Loucy (cell line): ENCODE data around the gene DIRAS1.

ENCODE experiments used
- H2AFZ ChIP-seq: fragments of 200-600 bp; sonication (generic); 2 replicates; pipeline ENCODE4 v1.6.0; 2016; ENCODE audit warnings: antibody characterized with exemption, mild to moderate bottlenecking, low read length, moderate library complexity
- H3F3A ChIP-seq: fragments of 200-600 bp; 2 replicates; pipeline ENCODE4 v1.6.0; 2016; ENCODE audit warnings: antibody characterized with exemption, low read depth, mild to moderate bottlenecking
- H3K27me3 ChIP-seq: fragments of 200-600 bp; sonication (generic); 2 replicates; pipeline ENCODE4 v1.6.1; 2014; ENCODE audit warnings: low read length, mild to moderate bottlenecking; ENCODE audit not compliant: insufficient read depth, poor library complexity, severe bottlenecking
- H3K36me3 ChIP-seq: fragments of 200-600 bp; sonication (generic); 2 replicates; pipeline ENCODE4 v1.6.1; 2016; ENCODE audit warnings: low read length; ENCODE audit not compliant: insufficient read depth
- H3K4me1 ChIP-seq: fragments of 200-600 bp; sonication (generic); 2 replicates; pipeline ENCODE4 v1.5.1; 2014; ENCODE audit warnings: low read length, mild to moderate bottlenecking; ENCODE audit not compliant: insufficient read depth, poor library complexity, severe bottlenecking
- H3K4me2 ChIP-seq: fragments of 200-600 bp; sonication (generic); 2 replicates; pipeline ENCODE4 v1.6.0; 2014; ENCODE audit warnings: antibody characterized with exemption, low read length, low read depth, mild to moderate bottlenecking; ENCODE audit not compliant: poor library complexity, severe bottlenecking
- H3K4me3 ChIP-seq: fragments of 200-600 bp; sonication (generic); 2 replicates; pipeline ENCODE4 v1.5.1; 2014; ENCODE audit warnings: low read length, mild to moderate bottlenecking, mixed read lengths; ENCODE audit not compliant: poor library complexity, severe bottlenecking
- H3K79me2 ChIP-seq: fragments of 200-600 bp; sonication (generic); 2 replicates; pipeline ENCODE4 v1.6.1; 2014; ENCODE audit warnings: low read length; ENCODE audit not compliant: insufficient read depth
- H3K9ac ChIP-seq: fragments of 200-600 bp; sonication (generic); 2 replicates; pipeline ENCODE4 v1.6.0; 2014; ENCODE audit warnings: mild to moderate bottlenecking, low read depth, low read length, moderate library complexity; ENCODE audit not compliant: poor library complexity, severe bottlenecking
- H3K9me2 ChIP-seq: fragments of 200-600 bp; sonication (generic); replicated peaks from 2 replicates; pipeline ENCODE4 v1.6.1; 2016; ENCODE audit warnings: low read depth, low read length, mixed read lengths
- H3K9me3 ChIP-seq: fragments of 200-600 bp; sonication (generic); 2 replicates; pipeline ENCODE4 v1.6.1; 2014; ENCODE audit warnings: mild to moderate bottlenecking, antibody characterized with exemption, low read length, low read depth; ENCODE audit not compliant: insufficient read depth
- H4K20me1 ChIP-seq: fragments of 200-600 bp; sonication (generic); 2 replicates; pipeline ENCODE4 v1.6.0; 2014; ENCODE audit warnings: antibody characterized with exemption, low read length, mild to moderate bottlenecking; ENCODE audit not compliant: insufficient read depth, poor library complexity, severe bottlenecking
- EZH2phosphoT487 ChIP-seq: fragments of 200-600 bp; IDR thresholded peaks from 2 replicates; pipeline ENCODE4 v1.6.1; 2018; ENCODE audit warnings: antibody characterized with exemption, mild to moderate bottlenecking, moderate library complexity, borderline replicate concordance
- TF ChIP-seq, protein P1 (sequence below): fragments of 200-600 bp; sonication (generic); conservative IDR thresholded peaks from 2 replicates; pipeline ENCODE4 v1.5.1; 2014; ENCODE audit warnings: mild to moderate bottlenecking, antibody characterized with exemption, low read length

Gene DIRAS1

DNA sequence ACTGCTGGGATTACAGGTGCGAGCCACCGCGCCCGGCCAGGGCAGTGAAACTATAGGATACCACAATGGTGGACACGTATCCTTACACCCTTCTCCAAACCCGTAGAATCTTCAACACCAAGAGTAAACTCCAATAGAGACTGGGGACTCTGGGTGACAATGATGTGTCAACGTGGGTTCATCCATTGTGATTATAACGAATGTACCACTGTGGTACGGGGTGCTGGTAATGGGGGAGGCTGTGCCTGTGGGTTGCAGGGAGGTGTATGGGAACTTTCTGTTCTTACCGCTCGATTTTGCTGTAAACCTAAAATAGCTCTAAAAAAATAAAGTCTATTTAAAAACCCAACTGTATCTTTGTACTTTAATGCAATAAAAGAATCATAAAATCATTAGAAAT lies 30.3 kb downstream of the DIRAS1 start:
- H3K27me3 ChIP-seq: no peaks in the 10 kb centered on the region

GRCh38 chr19:2686360-2686759 lies 34.8 kb downstream of the DIRAS1 start:
- Histone ChIP-seq H3K36me3 (no peaks in the 10 kb centered on the region), H2AFZ (no peak overlapping the region), H3K9me3 (no peaks in the 10 kb centered on the region), H3K79me2 (no peaks in the 10 kb centered on the region), H4K20me1 (no peaks in the 10 kb centered on the region), H3K27me3 (no peaks in the 10 kb centered on the region), H3K9me2 (no peaks in the 10 kb centered on the region), H3K4me2 (no peak overlapping the region), H3K4me3 (no peak overlapping the region), H3K4me1 (no peaks in the 10 kb centered on the region), H3K9ac (no peak overlapping the region), H3F3A (no peaks in the 10 kb centered on the region)
- TF ChIP-seq, protein P1, sequence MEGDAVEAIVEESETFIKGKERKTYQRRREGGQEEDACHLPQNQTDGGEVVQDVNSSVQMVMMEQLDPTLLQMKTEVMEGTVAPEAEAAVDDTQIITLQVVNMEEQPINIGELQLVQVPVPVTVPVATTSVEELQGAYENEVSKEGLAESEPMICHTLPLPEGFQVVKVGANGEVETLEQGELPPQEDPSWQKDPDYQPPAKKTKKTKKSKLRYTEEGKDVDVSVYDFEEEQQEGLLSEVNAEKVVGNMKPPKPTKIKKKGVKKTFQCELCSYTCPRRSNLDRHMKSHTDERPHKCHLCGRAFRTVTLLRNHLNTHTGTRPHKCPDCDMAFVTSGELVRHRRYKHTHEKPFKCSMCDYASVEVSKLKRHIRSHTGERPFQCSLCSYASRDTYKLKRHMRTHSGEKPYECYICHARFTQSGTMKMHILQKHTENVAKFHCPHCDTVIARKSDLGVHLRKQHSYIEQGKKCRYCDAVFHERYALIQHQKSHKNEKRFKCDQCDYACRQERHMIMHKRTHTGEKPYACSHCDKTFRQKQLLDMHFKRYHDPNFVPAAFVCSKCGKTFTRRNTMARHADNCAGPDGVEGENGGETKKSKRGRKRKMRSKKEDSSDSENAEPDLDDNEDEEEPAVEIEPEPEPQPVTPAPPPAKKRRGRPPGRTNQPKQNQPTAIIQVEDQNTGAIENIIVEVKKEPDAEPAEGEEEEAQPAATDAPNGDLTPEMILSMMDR: no peak
- TF ChIP-seq EZH2phosphoT487: no peak

More for the DNA sequence above, 30.3 kb downstream of the DIRAS1 start:
- Histone ChIP-seq H3K9me2 (no peaks in the 10 kb centered on the region), H3F3A (no peaks in the 10 kb centered on the region), H3K4me3 (no peak overlapping the region), H3K36me3 (no peaks in the 10 kb centered on the region), H3K4me1 (no peaks in the 10 kb centered on the region), H2AFZ (no peak overlapping the region), H3K9ac (no peak overlapping the region), H3K79me2 (no peaks in the 10 kb centered on the region), H4K20me1 (no peaks in the 10 kb centered on the region), H3K9me3 (no peaks in the 10 kb centered on the region), H3K4me2 (no peak overlapping the region)
- TF ChIP-seq EZH2phosphoT487: no peak
- TF ChIP-seq, protein P1: no peak

- Histone ChIP-seq H2AFZ (no peak overlapping the region), H3K9me3 (no peaks in the 10 kb centered on the region), H3K9ac (no peak overlapping the region), H3K4me3 (no peak overlapping the region), H3K27me3 (no peaks in the 10 kb centered on the region), H3K36me3 (no peaks in the 10 kb centered on the region), H3K4me1 (no peaks in the 10 kb centered on the region), H3K79me2 (no peaks in the 10 kb centered on the region), H3K4me2 (no peak overlapping the region), H3K9me2 (no peaks in the 10 kb centered on the region), H4K20me1 (no peaks in the 10 kb centered on the region), H3F3A (no peaks in the 10 kb centered on the region)
- TF ChIP-seq, protein P1: no peak
- TF ChIP-seq EZH2phosphoT487: no peak
Observed at GRCh38 chr19:2685204-2685704, 35.9 kb downstream of the DIRAS1 start.
